ENCODE results near the gene F2. TPM values are rescaled to one million over a fixed set of nuclear protein-coding genes. Genes with fewer than 3 reads are reported as not detected.
A peak's percentile ranks its signal among the peaks of the same experiment; 100 is the strongest.
"Not testable (repeated sequence)": the region's sequence is repeated elsewhere in the genome, so short reads cannot be mapped to it uniquely, and the experiment has no call there.

The F2 gene
- total and polyA plus RNA-seq, 9 donors, result 0.10 to 1.00 (median 0.33) TPM; not detected in 3

- H3K4me3 ChIP-seq, result no peak overlapping the region
- no peaks in the 10 kb centered on the region for H3K36me3 ChIP-seq
- no peaks in the 10 kb centered on the region for H3K9me3 ChIP-seq
- peak; percentile 50 to 72 (median 57) for DNase-seq
- H3K4me1 ChIP-seq (ENCODE audit: insufficient read depth), result peaks cover 8% of the 10 kb centered on the region
- H3K27me3 ChIP-seq, result no peaks in the 10 kb centered on the region
- TF ChIP-seq EP300 (IDR thresholded peaks at IDR 0.05) (no peak), POLR2A (IDR thresholded peaks at IDR 0.05) (no peak), CTCF (IDR thresholded peaks at IDR 0.05) (no peak)
- WGBS, 3 donors, result 15 to 18% (median 17%) methylated on average over 10 of the region's 10 CpGs
- intact Hi-C loops (cut with DNase I), result no loop called here
- H3K27ac ChIP-seq, result peak overlapping the region; percentile 56 to 63
These were observed 8.2 kb upstream of the F2 start for GRCh38 chr11:46710821-46711269.

- Histone ChIP-seq H3K27ac (peak overlapping the region; percentile 56 to 63), H3K27me3 (no peaks in the 10 kb centered on the region), H3K36me3 (no peaks in the 10 kb centered on the region), H3K9me3 (no peaks in the 10 kb centered on the region), H3K4me3 (no peak overlapping the region), H3K4me1 (ENCODE audit: insufficient read depth) (peaks cover 8% of the 10 kb centered on the region)
- DNase-seq, result peak in 1 of 5 donors; percentile 44
- 35 to 38% (median 36%) methylated on average over 5 of the region's 5 CpGs for WGBS, 3 donors
- intact Hi-C loops (cut with DNase I), result no loop called here
- TF ChIP-seq CTCF (IDR thresholded peaks at IDR 0.05) (no peak), EP300 (IDR thresholded peaks at IDR 0.05) (no peak), POLR2A (IDR thresholded peaks at IDR 0.05) (no peak)
These were observed 7.7 kb upstream of the F2 start for GRCh38 chr11:46711303-46711702.

GRCh38 chr11:46712874-46713576 is 6.0 kb upstream of the F2 start:
- no peak overlapping the region for H3K27ac ChIP-seq
- WGBS, 3 donors, result 69 to 80% (median 77%) methylated on average over 7 of the region's 7 CpGs
- H3K4me1 ChIP-seq (ENCODE audit: insufficient read depth), result peaks cover 8% of the 10 kb centered on the region
- H3K36me3 ChIP-seq, result no peaks in the 10 kb centered on the region
- no peak for TF ChIP-seq CTCF (IDR thresholded peaks at IDR 0.05)
- TF ChIP-seq POLR2A (IDR thresholded peaks at IDR 0.05), result no peak
- TF ChIP-seq EP300 (IDR thresholded peaks at IDR 0.05), result no peak
- H3K4me3 ChIP-seq, result no peak overlapping the region
- no peaks in the 10 kb centered on the region for H3K27me3 ChIP-seq
- no peaks in the 10 kb centered on the region for H3K9me3 ChIP-seq
- intact Hi-C loops (cut with DNase I), result no loop called here
- no peak for DNase-seq

- DNase-seq; intact Hi-C loops (cut with DNase I); H3K4me3 ChIP-seq; H3K36me3 ChIP-seq; H3K9me3 ChIP-seq; H3K4me1 ChIP-seq (ENCODE audit: insufficient read depth); H3K27me3 ChIP-seq; H3K27ac ChIP-seq: not testable (repeated sequence)
- WGBS, 3 donors, result 95 to 100% (median 98%) methylated on average over 2 of the region's 2 CpGs
These were observed 1.2 kb upstream of the F2 start for GRCh38 chr11:46717825-46718154.

- Histone ChIP-seq H3K36me3 (no peaks in the 10 kb centered on the region), H3K27ac (no peak overlapping the region), H3K27me3 (no peaks in the 10 kb centered on the region), H3K9me3 (no peaks in the 10 kb centered on the region), H3K4me1 (ENCODE audit: insufficient read depth) (peaks cover 1% of the 10 kb centered on the region), H3K4me3 (no peak overlapping the region)
- intact Hi-C loops (cut with DNase I), result no loop called here
- 83 to 88% (median 86%) methylated on average over 11 of the region's 11 CpGs for WGBS, 3 donors
- TF ChIP-seq CTCF (IDR thresholded peaks at IDR 0.05) (no peak), EP300 (IDR thresholded peaks at IDR 0.05) (no peak), POLR2A (IDR thresholded peaks at IDR 0.05) (no peak)
- no peak for DNase-seq
These were observed 626 bp upstream of the F2 start for GRCh38 chr11:46718155-46719019.
